GM04503 (cell line): Measurements from ENCODE around the gene BTBD9.

Experiments
- DNase-seq: peaks from one replicate; pipeline ENCODE4 v3.0.0-alpha.2; 2012; ENCODE audit warnings: low read depth

The BTBD9 gene

GRCh38 chr6:38193481-38194281 lies 446.0 kb downstream of the BTBD9 start:
- DNase-seq: no peak

- DNase-seq: no peak
Measured at GRCh38 chr6:38193051-38193450, 446.7 kb downstream of the BTBD9 start.

- DNase-seq: no peak
Measured at GRCh38 chr6:38192487-38192886, 447.2 kb downstream of the BTBD9 start.

- DNase-seq: no peak
Measured at GRCh38 chr6:38192011-38192410, 447.7 kb downstream of the BTBD9 start.

- DNase-seq: no peak
Measured at GRCh38 chr6:38191418-38191817, 448.3 kb downstream of the BTBD9 start.

GRCh38 chr6:38188677-38189335 lies 450.9 kb downstream of the BTBD9 start:
- no peak for DNase-seq

GRCh38 chr6:38187811-38188590 lies 451.7 kb downstream of the BTBD9 start:
- DNase-seq: no peak

GRCh38 chr6:38187325-38187724 lies 452.4 kb downstream of the BTBD9 start:
- DNase-seq: no peak

GRCh38 chr6:38185752-38186151 lies 454.0 kb downstream of the BTBD9 start:
- DNase-seq: no peak

GRCh38 chr6:38185244-38185643 lies 454.5 kb downstream of the BTBD9 start:
- DNase-seq: no peak

- no peak for DNase-seq
Measured at GRCh38 chr6:38184585-38185080, 455.1 kb downstream of the BTBD9 start.

GRCh38 chr6:38183856-38184584 lies 455.7 kb downstream of the BTBD9 start:
- DNase-seq: no peak

GRCh38 chr6:38182426-38182825 lies 457.3 kb downstream of the BTBD9 start:
- no peak for DNase-seq

- DNase-seq: no peak
Measured at GRCh38 chr6:38180586-38180985, 459.1 kb downstream of the BTBD9 start.

- DNase-seq: no peak
Measured at GRCh38 chr6:38179794-38180430, 459.8 kb downstream of the BTBD9 start.

- DNase-seq: no peak
Measured at GRCh38 chr6:38179300-38179699, 460.4 kb downstream of the BTBD9 start.

GRCh38 chr6:38178584-38178886 lies 461.2 kb downstream of the BTBD9 start:
- DNase-seq: no peak

- DNase-seq: no peak
Measured at GRCh38 chr6:38177882-38178583, 461.7 kb downstream of the BTBD9 start.

- no peak for DNase-seq
Measured at GRCh38 chr6:38176797-38177751, 462.7 kb downstream of the BTBD9 start.

- DNase-seq: no peak
Measured at GRCh38 chr6:38175786-38176185, 463.9 kb downstream of the BTBD9 start.
